A549 (cell line): Measurements from ENCODE around the gene EPHB4. TPM values are rescaled to one million over a fixed set of nuclear protein-coding genes. Genes with fewer than 3 reads are reported as not detected.

ENCODE experiments used
- ATAC-seq, 2 experiments: fragments of 200-7000 bp in 1 of 2; fragments of >200 bp in 1 of 2; cut with Nextera tagmentation in 1 of 2; cut with Tn5 transposase in 1 of 2; 3 replicates each; pipeline versions ENCODE4 v1.8.0 to v1.9.1; 2018 to 2020; ENCODE audit warnings: mild to moderate bottlenecking in 1 of 2, moderate library complexity in 1 of 2
- CTCF ChIA-PET: fragments of 300-600 bp; sonication (Branson Sonifier 250); formaldehyde crosslinking; extraction: SDS; loops from one replicate; lab custom pipeline; 2021; ENCODE audit warnings: antibody characterized with exemption, inconsistent platforms; lab: Yijun Ruan, JAX
- POLR2A ChIA-PET: fragments of 350-600 bp; formaldehyde crosslinking; extraction: SDS; loops from one replicate; lab custom pipeline; 2021; ENCODE audit warnings: antibody characterized with exemption, inconsistent platforms; lab: Yijun Ruan, JAX
- DNase-seq, 2 experiments: peaks; one replicate each; pipeline versions ENCODE4 v3.0.0 to v3.0.0-alpha.2; 2011 to 2016; ENCODE audit warnings: low read depth in 1 of 2, low spot score in 1 of 2
- FAIRE-seq: peaks from 2 replicates; lab custom pipeline; 2011; peaks lifted over from hg19 to GRCh38; lab: Jason Lieb, UNC
- H3K27ac ChIP-seq, 2 experiments: fragments of >200 bp; sonication (Bioruptor Twin); formaldehyde crosslinking; 3 replicates each; pipeline ENCODE4 v1.5.1; 2016 to 2017
- H3K4me1 ChIP-seq: fragments of >200 bp; sonication (Bioruptor Twin); formaldehyde crosslinking; 3 replicates; pipeline ENCODE4 v1.6.1; 2016
- H3K4me2 ChIP-seq: fragments of >200 bp; sonication (Bioruptor Twin); formaldehyde crosslinking; 3 replicates; pipeline ENCODE4 v1.6.1; 2016
- H3K4me3 ChIP-seq: fragments of >200 bp; sonication (Bioruptor Twin); formaldehyde crosslinking; 3 replicates; pipeline ENCODE4 v1.5.1; 2016
- H3K9me3 ChIP-seq: fragments of >200 bp; sonication (Bioruptor Twin); formaldehyde crosslinking; 3 replicates; pipeline ENCODE4 v1.6.1; 2016
- BHLHE40 ChIP-seq: IDR thresholded peaks from 2 replicates; pipeline ENCODE4 v1.6.1; 2012; ENCODE audit warnings: low read depth, low read length, inconsistent platforms
- CBX2 ChIP-seq: fragments of 200-600 bp; sonication (generic); IDR thresholded peaks from 2 replicates; pipeline ENCODE4 v1.6.1; 2016; ENCODE audit warnings: low read depth, mild to moderate bottlenecking, borderline replicate concordance
- CEBPB ChIP-seq, 2 experiments: fragments of >200 bp in 1 of 2; sonication (Bioruptor Twin) in 1 of 2; formaldehyde crosslinking in 1 of 2; IDR thresholded peaks; 2 replicates each; pipeline ENCODE4 v1.6.1; 2012 to 2016
- FOXS1 ChIP-seq: fragments of 250-450 bp; sonication (Bioruptor Pico); IDR thresholded peaks from 2 replicates; pipeline ENCODE4 v1.5.0; 2020; ENCODE audit warnings: mild to moderate bottlenecking, moderate library complexity
- GATA3 ChIP-seq: IDR thresholded peaks from 2 replicates; pipeline ENCODE4 v1.6.1; 2012; ENCODE audit warnings: borderline replicate concordance
- HDAC2 ChIP-seq: fragments of 200-600 bp; sonication (generic); IDR thresholded peaks from 2 replicates; pipeline ENCODE4 v1.6.1; 2016
- JUNB ChIP-seq: fragments of >200 bp; sonication (Bioruptor Twin); formaldehyde crosslinking; IDR thresholded peaks from 2 replicates; pipeline ENCODE4 v1.6.1; 2016
- MAZ ChIP-seq: fragments of 150-350 bp; IDR thresholded peaks from 2 replicates; pipeline ENCODE4 v1.6.1; 2014; ENCODE audit warnings: antibody characterized with exemption, low read depth, low read length, borderline replicate concordance
- NFE2L2 ChIP-seq: fragments of 150-350 bp; conservative IDR thresholded peaks from 2 replicates; pipeline ENCODE4 v1.6.1; 2014; ENCODE audit warnings: low read length
- NR3C1 ChIP-seq: fragments of >200 bp; sonication (Bioruptor Twin); formaldehyde crosslinking; IDR thresholded peaks from 3 replicates; pipeline ENCODE4 v1.6.1; 2017
- POLR2AphosphoS2 ChIP-seq: conservative IDR thresholded peaks from 2 replicates; pipeline ENCODE4 v1.6.1; 2012; ENCODE audit warnings: low read length, improper control_type of control experiment, inconsistent platforms
- RAD21 ChIP-seq, 2 experiments: fragments of >200 bp in 1 of 2; sonication (Bioruptor Twin) in 1 of 2; formaldehyde crosslinking in 1 of 2; IDR thresholded peaks in 1 of 2; conservative IDR thresholded peaks in 1 of 2; 2 replicates in 1 of 2; 3 replicates in 1 of 2; pipeline ENCODE4 v1.6.1; 2012 to 2018; ENCODE audit warnings: inconsistent platforms in 1 of 2
- RNF2 ChIP-seq: fragments of 200-600 bp; sonication (generic); IDR thresholded peaks from 2 replicates; pipeline ENCODE4 v1.6.1; 2016; ENCODE audit warnings: low read depth, mild to moderate bottlenecking, antibody characterized with exemption, moderate library complexity, borderline replicate concordance
- SMC3 ChIP-seq: fragments of >200 bp; sonication (Bioruptor Twin); formaldehyde crosslinking; IDR thresholded peaks from 3 replicates; pipeline ENCODE4 v1.6.1; 2018; ENCODE audit warnings: inconsistent platforms
- ZC3H11A ChIP-seq: fragments of 450-650 bp; IDR thresholded peaks from 2 replicates; pipeline ENCODE4 v1.6.1; 2014; ENCODE audit warnings: antibody characterized with exemption, mild to moderate bottlenecking
- WGBS: methylation state at CpG from one replicate; pipeline ENCODE4 v1.1.6; 2017; ENCODE audit errors: missing lambda C conversion rate; 5-methylcytosine and 5-hydroxymethylcytosine counted together
- polyA plus RNA-seq, 4 experiments: library from polyadenylated mRNA; depleted of rRNA in 3 of 4; stranded (reverse); fragments of >200 nt; fragmentation: RNase III in 1 of 4; extraction: RNeasy Plus Mini Kit Qiagen cat#74134 plus additional on column Dnase treatment in 1 of 4; gene quantifications; 2 replicates in 3 of 4; 3 replicates in 1 of 4; pipeline ENCODE4 v1.2.3, GENCODE V29; 2011 to 2017
- TF ChIP-seq, protein P1 (sequence below): fragments of 250-450 bp; sonication (Bioruptor Pico); IDR thresholded peaks from 2 replicates; pipeline ENCODE4 v1.5.0; 2020; ENCODE audit warnings: low read depth, mild to moderate bottlenecking, moderate library complexity
- TF ChIP-seq, protein P2 (sequence below): fragments of >200 bp; sonication (Bioruptor Twin); formaldehyde crosslinking; IDR thresholded peaks from 3 replicates; pipeline ENCODE4 v1.6.1; 2016
- TF ChIP-seq, protein P3 (sequence below): IDR thresholded peaks from 2 replicates; pipeline ENCODE4 v1.6.1; 2012
- TF ChIP-seq, protein P4 (sequence below): fragments of >200 bp; sonication (Bioruptor Twin); formaldehyde crosslinking; IDR thresholded peaks from 3 replicates; pipeline ENCODE4 v1.5.1; 2016

The EPHB4 gene
- polyA plus RNA-seq, 2 of the 4 experiments (the other 2 are of a cell fraction), result 30.4 to 40.5 TPM

DNA sequence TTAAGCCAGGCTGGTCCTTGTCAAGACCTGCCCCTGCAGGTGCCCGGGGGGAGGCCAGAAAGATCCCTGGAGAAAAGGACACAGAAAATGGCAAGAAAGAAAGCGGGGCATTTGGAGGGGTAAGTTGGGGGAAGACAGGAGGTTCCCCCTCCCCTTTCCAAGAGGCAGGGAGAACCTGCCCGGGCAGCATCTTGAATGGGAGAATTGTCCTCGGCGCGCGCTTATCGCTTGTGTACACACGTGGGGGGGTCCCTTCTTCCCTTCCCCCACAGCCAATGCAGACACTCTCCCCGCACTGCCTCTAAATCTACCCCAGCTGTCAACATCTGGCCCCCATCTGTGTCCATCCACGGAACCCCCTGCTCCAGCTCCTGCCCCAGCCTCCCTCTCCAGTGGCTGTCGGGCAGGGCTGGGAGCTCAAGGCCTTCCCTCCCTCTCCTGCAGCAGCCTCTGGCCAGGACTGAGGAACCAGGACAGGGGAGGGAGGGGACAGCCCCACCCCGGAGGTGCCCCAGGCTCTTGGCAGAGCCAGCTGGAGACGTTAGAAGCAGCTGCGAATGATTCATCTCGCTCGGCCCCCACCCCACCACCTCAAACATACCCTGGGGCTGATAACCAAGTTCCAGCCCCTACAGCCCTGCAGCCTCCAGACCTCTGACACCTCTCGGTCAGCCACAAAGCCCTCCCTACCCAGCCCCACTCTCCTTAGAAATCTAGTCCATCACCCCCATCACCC is 25.3 kb downstream of the EPHB4 start (continued):
- TF ChIP-seq, protein P1, sequence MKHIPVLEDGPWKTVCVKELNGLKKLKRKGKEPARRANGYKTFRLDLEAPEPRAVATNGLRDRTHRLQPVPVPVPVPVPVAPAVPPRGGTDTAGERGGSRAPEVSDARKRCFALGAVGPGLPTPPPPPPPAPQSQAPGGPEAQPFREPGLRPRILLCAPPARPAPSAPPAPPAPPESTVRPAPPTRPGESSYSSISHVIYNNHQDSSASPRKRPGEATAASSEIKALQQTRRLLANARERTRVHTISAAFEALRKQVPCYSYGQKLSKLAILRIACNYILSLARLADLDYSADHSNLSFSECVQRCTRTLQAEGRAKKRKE (CRISPR knock-in tag), result no peak
- TF ChIP-seq JUNB (peak; percentile 74), NR3C1 (no peak), FOXS1 (CRISPR knock-in tag) (no peak)
- TF ChIP-seq, protein P2, sequence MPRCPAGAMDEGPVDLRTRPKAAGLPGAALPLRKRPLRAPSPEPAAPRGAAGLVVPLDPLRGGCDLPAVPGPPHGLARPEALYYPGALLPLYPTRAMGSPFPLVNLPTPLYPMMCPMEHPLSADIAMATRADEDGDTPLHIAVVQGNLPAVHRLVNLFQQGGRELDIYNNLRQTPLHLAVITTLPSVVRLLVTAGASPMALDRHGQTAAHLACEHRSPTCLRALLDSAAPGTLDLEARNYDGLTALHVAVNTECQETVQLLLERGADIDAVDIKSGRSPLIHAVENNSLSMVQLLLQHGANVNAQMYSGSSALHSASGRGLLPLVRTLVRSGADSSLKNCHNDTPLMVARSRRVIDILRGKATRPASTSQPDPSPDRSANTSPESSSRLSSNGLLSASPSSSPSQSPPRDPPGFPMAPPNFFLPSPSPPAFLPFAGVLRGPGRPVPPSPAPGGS, result peak; percentile 72; the same call in 1 of the 3 replicates

DNA sequence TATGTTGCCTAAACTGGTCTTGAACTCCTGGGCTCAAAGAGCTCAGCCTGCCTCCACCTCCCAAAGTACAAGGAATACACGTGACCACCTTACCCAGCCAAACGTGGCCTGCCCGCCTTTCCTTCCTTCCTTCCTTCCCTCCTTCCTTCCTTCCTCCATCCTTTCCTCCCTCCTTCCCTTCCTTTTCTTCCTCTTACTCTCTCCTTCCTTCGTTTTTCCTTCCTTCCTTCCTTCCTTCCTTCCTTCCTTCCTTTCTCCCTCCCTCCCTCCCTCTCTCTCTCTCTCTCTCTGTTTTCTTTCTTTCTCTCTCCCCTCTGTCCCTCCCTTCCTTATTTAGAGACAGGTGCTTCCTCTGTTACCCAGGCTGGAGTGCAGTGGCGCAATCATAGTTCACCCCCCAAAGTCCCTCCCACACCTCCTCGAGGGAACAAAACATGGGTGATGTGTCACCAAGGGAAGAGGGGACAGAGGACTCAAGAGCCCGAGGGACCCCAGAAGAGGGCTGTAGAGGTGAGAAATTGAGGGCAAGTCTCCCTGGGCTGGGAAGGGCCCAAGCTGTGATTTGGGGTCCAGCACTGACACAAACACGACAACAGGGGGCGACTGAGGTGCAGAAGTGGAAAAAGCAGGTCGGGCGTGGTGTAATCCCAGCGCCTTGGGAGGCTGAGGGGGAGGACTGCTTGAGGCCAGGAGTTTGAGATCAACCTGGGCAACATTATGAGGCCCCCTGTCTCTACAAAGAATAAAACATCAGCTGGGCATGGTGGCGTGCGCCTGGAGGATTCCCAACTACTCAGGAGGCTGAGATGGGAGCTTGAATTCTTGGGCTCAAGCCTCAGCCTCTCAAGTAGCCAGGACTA is 28.1 kb downstream of the EPHB4 start:
- TF ChIP-seq SMC3, result peak; percentile 89
- peak; percentile 82 to 83 for TF ChIP-seq RAD21 (conservative IDR thresholded peaks at IDR 0.05 in 1 of 2, IDR thresholded peaks at IDR 0.05 in 1 of 2)
- no peak for TF ChIP-seq RNF2
- TF ChIP-seq NFE2L2, result no peak
- TF ChIP-seq ZC3H11A, result no peak
- TF ChIP-seq, protein P3, sequence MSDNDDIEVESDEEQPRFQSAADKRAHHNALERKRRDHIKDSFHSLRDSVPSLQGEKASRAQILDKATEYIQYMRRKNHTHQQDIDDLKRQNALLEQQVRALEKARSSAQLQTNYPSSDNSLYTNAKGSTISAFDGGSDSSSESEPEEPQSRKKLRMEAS, result peak; percentile 29; the same call in 1 of the 2 replicates
- no peak for TF ChIP-seq CBX2
- TF ChIP-seq MAZ, result no peak
- 0 out of 2 replicates have a peak, but pooled peaks have one; percentile 70 for TF ChIP-seq POLR2AphosphoS2
- TF ChIP-seq GATA3, result no peak
- TF ChIP-seq, protein P4, sequence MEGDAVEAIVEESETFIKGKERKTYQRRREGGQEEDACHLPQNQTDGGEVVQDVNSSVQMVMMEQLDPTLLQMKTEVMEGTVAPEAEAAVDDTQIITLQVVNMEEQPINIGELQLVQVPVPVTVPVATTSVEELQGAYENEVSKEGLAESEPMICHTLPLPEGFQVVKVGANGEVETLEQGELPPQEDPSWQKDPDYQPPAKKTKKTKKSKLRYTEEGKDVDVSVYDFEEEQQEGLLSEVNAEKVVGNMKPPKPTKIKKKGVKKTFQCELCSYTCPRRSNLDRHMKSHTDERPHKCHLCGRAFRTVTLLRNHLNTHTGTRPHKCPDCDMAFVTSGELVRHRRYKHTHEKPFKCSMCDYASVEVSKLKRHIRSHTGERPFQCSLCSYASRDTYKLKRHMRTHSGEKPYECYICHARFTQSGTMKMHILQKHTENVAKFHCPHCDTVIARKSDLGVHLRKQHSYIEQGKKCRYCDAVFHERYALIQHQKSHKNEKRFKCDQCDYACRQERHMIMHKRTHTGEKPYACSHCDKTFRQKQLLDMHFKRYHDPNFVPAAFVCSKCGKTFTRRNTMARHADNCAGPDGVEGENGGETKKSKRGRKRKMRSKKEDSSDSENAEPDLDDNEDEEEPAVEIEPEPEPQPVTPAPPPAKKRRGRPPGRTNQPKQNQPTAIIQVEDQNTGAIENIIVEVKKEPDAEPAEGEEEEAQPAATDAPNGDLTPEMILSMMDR, result peak; percentile 74
- peak; percentile 38 to 67; a peak in 3 of 4 replicates for TF ChIP-seq CEBPB (IDR thresholded peaks at IDR 0.05)
- no peak for TF ChIP-seq HDAC2
- TF ChIP-seq BHLHE40, result no peak
- Histone ChIP-seq H3K27ac (peak overlapping the region; percentile 24 to 95; a peak in 5 of 6 replicates), H3K9me3 (no peaks in the 10 kb centered on the region), H3K4me2 (peak overlapping the region; percentile 19; the same call in 1 of the 3 replicates), H3K4me1 (peaks cover 60% of the 10 kb centered on the region), H3K4me3 (no peak overlapping the region)
- DNase-seq (peak; percentile 55 to 81), ATAC-seq (peak; percentile 49 to 66), FAIRE-seq (no peak)
- CTCF ChIA-PET, result interaction anchor here (0.6 to 16.8 kb wide), 37 partner anchors 8 to 146 kb away, joined by 3 to 317 read pairs (median 5); partner anchors contain the start of genes EPHB4, EPO, POP7 and SLC12A9
- WGBS, result 25% methylated on average over 14 of the region's 14 CpGs
- POLR2A ChIA-PET, result interaction anchor here (1.0 to 2.1 kb wide), 6 partner anchors 10 to 94 kb away, joined by 3 to 9 read pairs (median 4); partner anchors contain the start of genes EPHB4, POP7, SLC12A9 and SRRT
